Activated T-cell treated with anti-CD3 and anti-CD28 coated beads, Interleukin-2, amount 50 U/mL, for 72 hours (primary cell): ENCODE results near the gene FBXL15. TPM values are rescaled to one million over a fixed set of nuclear protein-coding genes. Genes with fewer than 3 reads are reported as not detected.

ENCODE experiments used
- ATAC-seq, 2 donors: fragments of 150-1000 bp; cut with Tn5 transposase; replicated peaks in 1 of 2; 2 replicates each; pipeline ENCODE4 v1.10.0; 2021; ENCODE audit warnings: moderate library complexity in 2 of 2, mild to moderate bottlenecking in 1 of 2
- DNase-seq, 2 donors: peaks; one replicate each; pipeline ENCODE4 v3.0.0; 2021 to 2022; ENCODE audit warnings: mixed read lengths in 1 of 2
- H3K27ac Mint-ChIP-seq: one replicate; pipeline ENCODE4 v1.8.0; 2022; ENCODE audit warnings: mild to moderate bottlenecking, moderate library complexity, mixed read lengths
- H3K27me3 Mint-ChIP-seq: one replicate; pipeline ENCODE4 v1.8.0; 2022; ENCODE audit warnings: low read depth, mixed read lengths
- H3K36me3 Mint-ChIP-seq, 2 donors: one replicate each; pipeline ENCODE4 v1.8.0; 2022; ENCODE audit warnings: mixed read lengths in 2 of 2, mild to moderate bottlenecking in 1 of 2; ENCODE audit not compliant: insufficient read depth in 2 of 2
- H3K4me1 Mint-ChIP-seq: one replicate; pipeline ENCODE4 v1.8.0; 2022; ENCODE audit warnings: low read depth, mixed read lengths
- H3K4me3 Mint-ChIP-seq, 2 donors: one replicate each; pipeline ENCODE4 v1.8.0; 2022; ENCODE audit warnings: mild to moderate bottlenecking in 2 of 2, mixed read lengths in 2 of 2, moderate library complexity in 2 of 2
- H3K9me3 Mint-ChIP-seq, 2 donors: one replicate each; pipeline ENCODE4 v1.8.0; 2022; ENCODE audit warnings: mixed read lengths in 2 of 2
- total RNA-seq, 2 donors: library from RNA; stranded (reverse); gene quantifications; one replicate each; pipeline ENCODE4 v1.2.3, GENCODE V29; 2022

The FBXL15 gene
- total RNA-seq, 2 donors from 2014 or later, result 15.3 TPM

DNA sequence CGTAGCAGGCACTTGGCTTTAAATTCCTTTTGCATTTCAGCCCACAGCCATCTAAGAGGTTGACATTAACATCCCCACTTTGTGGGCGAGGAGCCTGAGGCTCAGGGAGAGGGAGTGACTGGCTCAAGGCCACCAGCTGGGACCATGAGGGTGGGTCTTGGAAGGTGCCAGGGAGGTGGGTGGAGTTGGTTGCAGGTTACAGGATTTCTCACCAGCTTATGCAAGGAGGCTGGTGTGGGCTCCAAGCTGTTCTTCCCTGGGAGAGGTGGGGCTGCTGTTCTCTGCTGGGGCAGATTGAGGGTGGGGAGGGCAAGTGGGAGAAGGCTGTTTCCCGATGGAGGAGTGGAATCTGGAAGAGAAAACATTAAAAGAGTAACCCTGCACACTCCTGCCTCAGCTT, 44.8 kb downstream of the FBXL15 start:
- Mint-ChIP-seq H3K27me3 (peaks cover 7% of the 10 kb centered on the region), H3K4me3 (no peak overlapping the region)

DNA sequence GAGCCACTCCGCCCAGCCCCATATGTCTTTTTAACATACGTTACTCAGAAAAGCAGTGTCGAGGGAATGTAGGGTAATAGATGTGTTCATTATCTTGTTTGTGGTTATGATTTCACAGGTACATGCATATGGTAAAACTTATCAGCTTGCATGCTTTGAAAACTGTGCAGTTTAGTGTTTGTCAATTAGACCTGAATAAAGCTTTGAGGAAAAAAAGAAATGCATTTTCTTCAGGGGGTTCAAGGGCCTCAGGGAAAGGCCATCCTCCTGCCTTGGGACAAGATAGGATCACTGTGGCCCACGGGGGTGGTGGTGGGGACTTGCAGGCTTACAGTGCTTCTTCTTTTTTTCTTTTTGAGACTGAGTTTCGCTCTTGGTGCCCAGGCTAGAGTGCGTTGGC, 46.7 kb downstream of the FBXL15 start:
- no peak overlapping the region for H3K4me3 Mint-ChIP-seq
- ATAC-seq (no peak), DNase-seq (no peak)
- H3K36me3 Mint-ChIP-seq, result peaks cover 0 to 2% of the 10 kb centered on the region in 2 donors
- no peak overlapping the region for H3K27ac Mint-ChIP-seq
- H3K9me3 Mint-ChIP-seq, result no peaks in the 10 kb centered on the region
- peaks cover 25% of the 10 kb centered on the region for H3K4me1 Mint-ChIP-seq
- H3K27me3 Mint-ChIP-seq, result peaks cover 7% of the 10 kb centered on the region

More for the DNA sequence above, 44.8 kb downstream of the FBXL15 start:
- H3K4me1 Mint-ChIP-seq, result peaks cover 43% of the 10 kb centered on the region
- H3K36me3 Mint-ChIP-seq, result peaks cover 0 to 2% of the 10 kb centered on the region in 2 donors
- no peak overlapping the region for H3K27ac Mint-ChIP-seq
- no peak for ATAC-seq
- DNase-seq, result no peak
- H3K9me3 Mint-ChIP-seq, result no peaks in the 10 kb centered on the region

DNA sequence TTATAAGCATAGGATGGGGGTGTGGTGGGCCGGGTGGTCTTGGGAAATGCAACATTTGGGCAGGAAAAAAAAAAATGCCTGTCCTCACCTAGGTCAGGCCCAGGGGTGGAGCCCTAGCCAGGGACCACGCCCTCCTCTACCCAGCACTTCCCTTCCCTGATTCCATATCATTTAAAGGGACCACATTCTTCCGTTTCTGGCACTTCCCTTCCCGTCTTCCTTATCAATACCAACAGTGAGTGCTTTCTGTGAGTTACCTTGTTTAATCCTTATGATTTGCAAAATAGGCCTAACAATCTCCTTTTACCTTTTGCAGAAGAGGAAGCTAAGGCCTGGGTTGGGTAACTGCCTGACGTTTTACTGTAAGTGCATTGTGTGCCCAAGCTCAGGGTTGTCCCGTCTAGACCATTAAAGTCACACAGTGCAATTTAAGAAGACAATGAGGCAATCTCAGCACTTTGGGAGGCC, 47.4 kb downstream of the FBXL15 start:
- ATAC-seq, result no peak
- Mint-ChIP-seq H3K4me1 (peaks cover 24% of the 10 kb centered on the region), H3K27ac (no peak overlapping the region), H3K27me3 (peaks cover under 1% of the 10 kb centered on the region), H3K36me3 (peaks cover 0 to 2% of the 10 kb centered on the region in 2 donors), H3K4me3 (no peak overlapping the region), H3K9me3 (no peaks in the 10 kb centered on the region)
- DNase-seq, result no peak

DNA sequence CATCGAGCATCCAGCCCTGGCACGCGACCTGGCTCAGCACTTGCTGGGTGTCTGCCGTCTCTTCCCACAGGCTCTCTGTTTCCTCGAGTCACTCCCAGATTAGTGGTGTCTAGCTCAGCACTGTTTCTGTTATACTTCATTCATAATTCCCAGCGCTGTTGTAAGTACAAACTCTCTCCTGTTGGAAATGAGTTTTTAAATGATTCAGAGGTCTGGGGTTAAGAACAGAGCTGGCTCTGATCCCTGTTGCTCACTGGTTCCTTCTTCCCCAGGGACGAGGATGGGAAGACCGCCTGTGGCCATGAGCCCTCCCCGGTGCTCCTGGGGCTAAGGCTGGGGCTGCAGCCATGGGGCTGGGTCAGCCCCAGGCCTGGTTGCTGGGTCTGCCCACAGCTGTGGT, 48.0 kb downstream of the FBXL15 start:
- Mint-ChIP-seq H3K36me3 (peaks cover 0 to under 1% of the 10 kb centered on the region in 2 donors), H3K9me3 (no peaks in the 10 kb centered on the region), H3K27ac (no peak overlapping the region), H3K27me3 (no peaks in the 10 kb centered on the region), H3K4me1 (peaks cover 24% of the 10 kb centered on the region), H3K4me3 (no peak overlapping the region)
- no peak for ATAC-seq
- no peak for DNase-seq

DNA sequence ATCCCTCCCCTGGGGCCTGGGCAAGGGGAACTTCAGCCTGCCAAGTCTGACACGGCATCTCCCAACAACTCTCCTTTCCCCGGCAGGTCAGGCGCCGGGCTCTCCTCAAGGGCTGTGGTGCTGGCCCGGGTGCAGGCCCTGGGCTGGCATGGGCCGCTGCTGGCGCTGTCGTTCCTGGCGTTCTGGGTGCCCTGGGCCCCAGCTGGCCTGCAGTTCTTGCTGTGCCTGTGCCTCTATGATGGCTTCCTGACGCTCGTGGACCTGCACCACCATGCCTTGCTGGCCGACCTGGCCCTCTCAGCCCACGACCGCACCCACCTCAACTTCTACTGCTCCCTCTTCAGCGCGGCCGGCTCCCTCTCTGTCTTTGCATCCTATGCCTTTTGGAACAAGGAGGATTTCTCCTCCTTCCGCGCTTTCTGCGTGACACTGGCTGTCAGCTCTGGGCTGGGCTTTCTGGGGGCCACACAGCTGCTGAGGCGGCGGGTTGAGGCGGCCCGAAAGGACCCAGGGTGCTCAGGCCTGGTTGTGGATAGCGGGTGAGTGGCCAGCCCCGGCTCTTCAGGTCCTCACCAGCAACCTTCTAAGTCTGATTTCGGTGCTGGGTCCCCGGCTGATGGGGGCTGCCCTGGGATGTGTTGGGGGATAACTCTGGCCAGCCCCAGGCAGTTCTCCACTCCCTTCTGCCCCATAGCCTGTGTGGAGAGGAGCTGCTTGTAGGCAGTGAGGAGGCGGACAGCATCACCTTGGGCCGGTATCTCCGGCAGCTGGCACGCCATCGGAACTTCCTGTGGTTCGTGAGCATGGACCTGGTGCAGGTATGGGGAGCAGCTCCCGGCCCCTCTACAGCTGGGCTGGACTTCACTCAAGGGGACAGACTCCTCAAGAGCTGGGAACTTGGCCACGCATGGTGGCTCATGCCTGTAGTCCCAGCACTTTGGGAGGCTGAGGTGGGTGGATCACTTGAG, 50.2 kb downstream of the FBXL15 start:
- Mint-ChIP-seq H3K27me3 (no peaks in the 10 kb centered on the region), H3K4me3 (no peak overlapping the region), H3K4me1 (peaks cover 21% of the 10 kb centered on the region), H3K36me3 (peaks cover 0 to 2% of the 10 kb centered on the region in 2 donors), H3K9me3 (no peaks in the 10 kb centered on the region), H3K27ac (no peak overlapping the region)
- DNase-seq, result no peak
- ATAC-seq, result no peak

Other genes starting within 250 kb of the FBXL15 start
- under 1 TPM in 1 of 2 donors, not detected in 1; 0.24 TPM for gene ELOVL3, start 194.5 kb upstream of the FBXL15 start, total RNA-seq
- gene PITX3, start 179.3 kb upstream of the FBXL15 start, total RNA-seq, result under 1 TPM; 0.24 to 0.28 TPM
- 10 to 100 TPM; 44.2 to 47.6 TPM for gene GBF1, start 175.3 kb upstream of the FBXL15 start, total RNA-seq
- gene NFKB2, start 25.1 kb upstream of the FBXL15 start, total RNA-seq, result 100 to 1,000 TPM; 472 to 564 TPM
- 10 to 100 TPM in 1 of 2 donors, 1 to 10 TPM in 1; 8.6 to 11.7 TPM for gene PSD, start 2.1 kb upstream of the FBXL15 start, total RNA-seq
- gene CUEDC2, start 11.7 kb downstream of the FBXL15 start, total RNA-seq, result 10 to 100 TPM; 78.7 to 79.5 TPM
- under 1 TPM in 1 of 2 donors, not detected in 1; 0.21 TPM for gene C10orf95, start 30.7 kb downstream of the FBXL15 start, total RNA-seq
- gene ACTR1A, start 81.9 kb downstream of the FBXL15 start, total RNA-seq, result 10 to 100 TPM; 61.6 to 68.3 TPM
- 1 to 10 TPM; 9.1 to 9.2 TPM for gene SUFU, start 83.1 kb downstream of the FBXL15 start, total RNA-seq
- gene TRIM8, start 223.6 kb downstream of the FBXL15 start, total RNA-seq, result 10 to 100 TPM; 57.9 to 58.2 TPM